ENCODE measurements around the gene PTPN4. TPM values are rescaled to one million over a fixed set of nuclear protein-coding genes. Genes with fewer than 3 reads are reported as not detected.

The PTPN4 gene
- total RNA-seq, 1 donor from 2014 or later: 37.4 TPM

GRCh38 chr2:119772128-119772527 lies 12.4 kb downstream of the PTPN4 start:
- H3K4me3 Mint-ChIP-seq: no peak overlapping the region
- H3K9me3 Mint-ChIP-seq: no peaks in the 10 kb centered on the region
- H3K4me1 Mint-ChIP-seq (ENCODE audit: unreplicated experiment): peaks cover 5% of the 10 kb centered on the region

GRCh38 chr2:119772767-119773166 lies 13.0 kb downstream of the PTPN4 start:
- no peak overlapping the region for H3K27ac Mint-ChIP-seq
- peaks cover 5% of the 10 kb centered on the region for H3K4me1 Mint-ChIP-seq (ENCODE audit: unreplicated experiment)

More at GRCh38 chr2:119772128-119772527, 12.4 kb downstream of the PTPN4 start:
- H3K27me3 Mint-ChIP-seq: no peaks in the 10 kb centered on the region
- peaks cover 5% of the 10 kb centered on the region for H3K36me3 Mint-ChIP-seq
- TF ChIP-seq, protein P1, sequence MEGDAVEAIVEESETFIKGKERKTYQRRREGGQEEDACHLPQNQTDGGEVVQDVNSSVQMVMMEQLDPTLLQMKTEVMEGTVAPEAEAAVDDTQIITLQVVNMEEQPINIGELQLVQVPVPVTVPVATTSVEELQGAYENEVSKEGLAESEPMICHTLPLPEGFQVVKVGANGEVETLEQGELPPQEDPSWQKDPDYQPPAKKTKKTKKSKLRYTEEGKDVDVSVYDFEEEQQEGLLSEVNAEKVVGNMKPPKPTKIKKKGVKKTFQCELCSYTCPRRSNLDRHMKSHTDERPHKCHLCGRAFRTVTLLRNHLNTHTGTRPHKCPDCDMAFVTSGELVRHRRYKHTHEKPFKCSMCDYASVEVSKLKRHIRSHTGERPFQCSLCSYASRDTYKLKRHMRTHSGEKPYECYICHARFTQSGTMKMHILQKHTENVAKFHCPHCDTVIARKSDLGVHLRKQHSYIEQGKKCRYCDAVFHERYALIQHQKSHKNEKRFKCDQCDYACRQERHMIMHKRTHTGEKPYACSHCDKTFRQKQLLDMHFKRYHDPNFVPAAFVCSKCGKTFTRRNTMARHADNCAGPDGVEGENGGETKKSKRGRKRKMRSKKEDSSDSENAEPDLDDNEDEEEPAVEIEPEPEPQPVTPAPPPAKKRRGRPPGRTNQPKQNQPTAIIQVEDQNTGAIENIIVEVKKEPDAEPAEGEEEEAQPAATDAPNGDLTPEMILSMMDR (conservative IDR thresholded peaks at IDR 0.05): no peak
- no peak for DNase-seq (ENCODE audit: extremely low spot score, unreplicated experiment)
- no peak overlapping the region for H3K27ac Mint-ChIP-seq

DNA sequence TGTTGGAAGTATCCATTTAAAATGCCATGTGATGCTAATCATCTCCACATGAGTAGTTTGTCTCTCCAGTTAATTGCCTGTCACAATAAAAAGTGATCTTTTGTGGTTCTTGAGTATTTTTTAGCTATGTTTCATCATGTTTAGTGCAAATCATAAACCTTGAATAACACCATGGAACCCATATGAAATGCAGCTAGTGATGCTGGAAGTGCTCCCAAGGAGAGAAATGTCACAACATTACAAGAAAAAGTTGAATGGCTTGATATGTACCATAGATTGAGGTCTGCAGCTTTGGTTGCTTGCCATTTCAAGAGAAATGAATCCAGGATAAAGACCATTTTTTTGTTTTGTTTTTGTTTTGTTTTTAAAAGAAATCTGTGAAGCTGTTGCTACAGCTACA lies 14.3 kb downstream of the PTPN4 start:
- H3K9me3 Mint-ChIP-seq: no peaks in the 10 kb centered on the region

More at GRCh38 chr2:119772767-119773166, 13.0 kb downstream of the PTPN4 start:
- no peaks in the 10 kb centered on the region for H3K9me3 Mint-ChIP-seq
- H3K36me3 Mint-ChIP-seq: peaks cover 5% of the 10 kb centered on the region
- no peaks in the 10 kb centered on the region for H3K27me3 Mint-ChIP-seq
- TF ChIP-seq, protein P1 (conservative IDR thresholded peaks at IDR 0.05): no peak
- no peak for DNase-seq (ENCODE audit: extremely low spot score, unreplicated experiment)
- H3K4me3 Mint-ChIP-seq: no peak overlapping the region

GRCh38 chr2:119775102-119775501 lies 15.4 kb downstream of the PTPN4 start:
- H3K36me3 Mint-ChIP-seq: peaks cover 11% of the 10 kb centered on the region
- no peak overlapping the region for H3K27ac Mint-ChIP-seq
- H3K4me3 Mint-ChIP-seq: no peak overlapping the region
- no peaks in the 10 kb centered on the region for H3K27me3 Mint-ChIP-seq
- no peaks in the 10 kb centered on the region for H3K9me3 Mint-ChIP-seq
- TF ChIP-seq, protein P1 (conservative IDR thresholded peaks at IDR 0.05): no peak
- no peak for DNase-seq (ENCODE audit: extremely low spot score, unreplicated experiment)
- H3K4me1 Mint-ChIP-seq (ENCODE audit: unreplicated experiment): peaks cover 5% of the 10 kb centered on the region

More for the DNA sequence above, 14.3 kb downstream of the PTPN4 start:
- Mint-ChIP-seq H3K4me1 (ENCODE audit: unreplicated experiment) (peaks cover 5% of the 10 kb centered on the region), H3K27ac (no peak overlapping the region), H3K36me3 (peaks cover 9% of the 10 kb centered on the region), H3K4me3 (no peak overlapping the region), H3K27me3 (no peaks in the 10 kb centered on the region)
- TF ChIP-seq, protein P1 (conservative IDR thresholded peaks at IDR 0.05): no peak
- DNase-seq (ENCODE audit: extremely low spot score, unreplicated experiment): no peak

GRCh38 chr2:119782308-119783027 lies 22.7 kb downstream of the PTPN4 start:
- DNase-seq (ENCODE audit: extremely low spot score, unreplicated experiment): no peak
- TF ChIP-seq, protein P1 (conservative IDR thresholded peaks at IDR 0.05): no peak
- Mint-ChIP-seq H3K27ac (no peak overlapping the region), H3K36me3 (peaks cover 18% of the 10 kb centered on the region), H3K4me1 (ENCODE audit: unreplicated experiment) (peaks cover 7% of the 10 kb centered on the region), H3K9me3 (no peaks in the 10 kb centered on the region), H3K4me3 (no peak overlapping the region), H3K27me3 (no peaks in the 10 kb centered on the region)
